Inferior parietal cortex (tissue), 1 donor: ENCODE measurements around the gene NXNL1.
"Not testable (repeated sequence)": the region's sequence is repeated elsewhere in the genome, so short reads cannot be mapped to it uniquely, and the experiment has no call there.

ENCODE experiments used
- DNase-seq: peaks from one replicate; pipeline ENCODE4 v3.0.0-alpha.2; 2016; ENCODE audit errors: extremely low spot score

The NXNL1 gene

DNA sequence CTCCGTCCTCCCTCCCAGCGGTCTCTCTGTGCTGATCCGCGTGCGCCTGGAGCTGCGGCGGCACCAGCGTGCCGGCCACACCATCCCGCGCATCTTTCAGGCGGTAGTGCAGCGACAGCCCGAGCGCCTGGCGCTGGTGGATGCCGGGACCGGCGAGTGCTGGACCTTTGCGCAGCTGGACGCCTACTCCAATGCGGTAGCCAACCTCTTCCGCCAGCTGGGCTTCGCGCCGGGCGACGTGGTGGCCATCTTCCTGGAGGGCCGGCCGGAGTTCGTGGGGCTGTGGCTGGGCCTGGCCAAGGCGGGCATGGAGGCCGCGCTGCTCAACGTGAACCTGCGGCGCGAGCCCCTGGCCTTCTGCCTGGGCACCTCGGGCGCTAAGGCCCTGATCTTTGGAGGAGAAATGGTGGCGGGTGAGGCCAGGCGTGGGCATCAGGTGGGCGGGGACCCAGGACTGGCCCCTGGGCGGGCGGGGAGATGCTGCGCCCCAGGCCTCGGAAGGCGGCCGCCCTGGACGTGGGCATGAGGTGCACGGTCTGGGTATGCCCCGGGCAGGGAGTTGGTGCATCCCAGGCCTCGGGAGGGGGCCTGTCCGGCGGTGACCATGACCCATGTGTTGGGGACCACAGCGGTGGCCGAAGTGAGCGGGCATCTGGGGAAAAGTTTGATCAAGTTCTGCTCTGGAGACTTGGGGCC lies 26.0 kb upstream of the NXNL1 start:
- no peak for DNase-seq

- DNase-seq = no peak
Observed at GRCh38 chr19:17484520-17485185, 23.9 kb upstream of the NXNL1 start.

DNA sequence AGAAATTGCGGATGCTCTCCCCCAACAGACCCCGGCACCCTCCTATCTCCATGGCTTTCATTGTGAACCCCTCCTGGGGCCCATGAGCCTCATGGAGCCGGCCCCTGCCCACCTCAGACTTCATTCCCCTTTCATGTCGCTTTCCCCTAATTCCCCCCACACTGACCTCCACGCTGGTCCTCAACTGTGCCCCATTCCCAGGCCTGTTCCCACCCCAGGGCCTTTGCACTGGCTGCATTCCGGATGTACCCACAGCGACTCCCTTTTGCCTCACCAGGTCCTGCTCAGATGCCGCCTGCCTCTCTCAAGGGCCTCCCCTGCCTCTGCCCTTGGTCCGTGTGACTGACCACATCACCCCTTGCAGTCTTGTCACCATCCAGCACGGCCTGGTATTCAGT lies 22.9 kb upstream of the NXNL1 start:
- DNase-seq = no peak

DNA sequence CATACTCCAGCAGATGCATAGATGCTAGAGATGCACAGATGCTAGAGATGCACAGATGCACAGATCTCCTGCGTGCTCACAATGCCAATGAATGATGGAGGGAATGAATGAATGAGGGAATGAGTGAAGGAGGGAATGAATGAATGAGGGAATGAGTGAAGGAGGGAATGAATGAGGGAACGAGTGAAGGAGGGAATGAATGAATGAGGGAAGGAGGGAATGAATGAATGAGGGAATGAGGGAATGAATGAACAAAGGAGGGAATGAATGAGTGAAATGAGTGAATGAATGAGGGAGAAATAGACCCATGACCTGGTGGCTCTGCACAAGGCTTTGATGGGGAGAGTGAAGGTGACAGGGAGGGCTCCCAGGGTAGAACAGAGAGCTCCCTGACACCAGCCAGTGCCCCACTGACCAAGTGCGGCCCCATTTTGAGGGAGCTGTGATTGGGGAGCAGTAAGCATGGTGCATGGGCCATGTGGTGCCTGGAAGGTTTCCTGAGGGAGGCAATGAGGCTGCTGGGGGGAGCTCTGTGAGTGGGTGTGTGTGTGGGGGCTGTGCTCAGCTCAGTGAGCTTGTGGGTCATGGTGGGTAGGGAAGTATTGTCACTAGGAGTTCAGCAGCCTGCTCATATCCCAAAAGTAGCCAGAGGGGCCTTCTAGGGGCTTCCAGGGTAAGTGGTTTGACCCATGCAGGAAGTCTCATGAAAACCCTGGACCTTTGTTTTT lies 22.3 kb upstream of the NXNL1 start:
- no peak for DNase-seq

GRCh38 chr19:17481986-17482385 lies 21.3 kb upstream of the NXNL1 start:
- DNase-seq = no peak

GRCh38 chr19:17479325-17479791 lies 18.6 kb upstream of the NXNL1 start:
- peak; percentile 66 for DNase-seq

DNA sequence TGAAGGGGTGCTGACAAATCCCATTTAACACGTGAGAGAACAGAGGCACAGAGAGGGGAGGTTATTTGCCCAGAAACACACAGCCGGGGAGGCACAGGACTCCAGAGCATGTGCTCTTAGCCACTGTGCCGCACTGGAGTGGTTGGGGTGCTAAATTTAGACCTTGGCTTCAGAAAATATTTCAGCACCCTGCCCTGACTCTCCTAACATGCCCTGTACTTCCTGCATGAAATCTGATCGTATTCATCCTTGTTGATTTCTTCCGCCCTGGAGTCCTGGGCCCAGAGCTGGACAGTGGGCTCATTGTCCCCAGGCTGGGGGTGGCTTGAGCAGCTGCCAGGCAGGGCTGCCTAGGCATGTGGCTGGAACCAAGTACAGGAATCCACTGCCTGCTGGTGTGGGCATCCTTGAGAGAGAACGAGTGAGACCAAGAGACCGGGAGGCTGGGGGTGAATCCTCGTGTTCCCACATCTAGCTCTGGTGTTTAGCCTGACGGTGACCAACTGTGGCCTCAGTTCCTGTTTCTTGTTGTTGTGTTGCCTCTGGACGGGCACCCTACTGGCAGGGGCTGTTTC lies 14.9 kb upstream of the NXNL1 start:
- peak; percentile 87 for DNase-seq

DNA sequence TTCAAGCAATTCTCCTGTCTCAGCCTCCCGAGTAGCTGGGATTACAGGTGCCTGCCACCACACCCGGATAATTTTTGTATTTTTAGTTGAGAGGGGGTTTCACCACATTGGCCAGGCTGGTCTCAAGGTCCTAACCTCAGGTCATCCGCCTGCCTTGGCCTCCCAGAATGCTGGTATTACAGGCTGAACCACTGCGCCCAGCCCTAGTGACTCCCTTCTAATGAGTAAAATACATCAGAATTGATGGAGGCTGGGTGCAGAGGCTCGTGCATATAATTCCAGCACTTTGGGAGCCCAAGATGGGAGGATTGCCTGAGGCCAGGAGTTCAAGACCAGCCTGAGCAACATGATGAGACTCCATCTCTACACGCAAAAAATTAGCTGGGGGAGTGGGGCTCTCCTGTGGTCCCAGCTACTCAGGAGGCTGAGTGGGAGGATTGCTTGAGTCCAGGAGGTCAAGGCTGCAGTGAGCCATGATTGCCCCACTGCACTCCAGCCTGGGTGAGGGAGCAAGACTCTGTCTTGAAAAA lies 14.3 kb upstream of the NXNL1 start:
- DNase-seq = not testable (repeated sequence)

GRCh38 chr19:17473041-17473440 lies 12.3 kb upstream of the NXNL1 start:
- peak; percentile 24 for DNase-seq

DNA sequence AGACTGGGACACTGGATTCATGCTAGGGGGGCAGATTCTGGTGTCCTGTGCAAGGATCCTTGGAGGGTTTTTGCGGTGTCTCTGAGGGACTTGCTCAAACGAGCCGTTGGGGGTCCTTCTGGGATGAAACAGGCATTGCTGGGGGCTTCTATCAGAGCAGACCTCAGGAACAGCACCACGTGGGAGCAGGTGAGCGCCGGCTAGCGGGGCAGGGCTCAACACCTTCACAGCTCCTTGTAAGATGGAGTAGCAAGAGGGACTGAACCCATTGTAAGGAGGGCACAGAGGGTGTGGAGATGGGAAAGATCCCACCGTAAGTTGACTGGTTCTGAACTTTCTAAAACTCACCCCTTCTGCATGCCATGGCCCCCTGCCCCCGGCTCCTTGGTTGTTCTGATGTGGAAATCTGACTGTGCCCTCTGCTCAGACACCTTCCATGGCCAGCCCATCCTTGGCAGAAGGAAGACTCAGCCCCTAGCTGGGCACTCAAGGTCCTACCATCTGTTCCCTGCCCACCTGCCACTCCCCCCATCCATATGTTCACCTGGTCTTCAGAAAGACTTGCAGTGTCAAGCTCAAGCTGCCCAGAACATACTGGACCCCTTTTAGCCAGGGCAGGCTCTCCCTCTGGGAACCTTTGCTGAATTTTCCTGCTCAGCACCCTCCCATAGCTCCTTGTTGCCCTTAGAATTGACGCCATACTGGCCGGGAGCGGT lies 10.8 kb upstream of the NXNL1 start:
- no peak for DNase-seq

- peak; percentile 98 for DNase-seq
Observed at GRCh38 chr19:17470068-17470841, 9.5 kb upstream of the NXNL1 start, which contains the start of gene SLC27A1. TSS of gene SLC27A1 (plus strand) at chr19:17470524. CDS start at chr19:17470541, 17 bp downstream.

DNA sequence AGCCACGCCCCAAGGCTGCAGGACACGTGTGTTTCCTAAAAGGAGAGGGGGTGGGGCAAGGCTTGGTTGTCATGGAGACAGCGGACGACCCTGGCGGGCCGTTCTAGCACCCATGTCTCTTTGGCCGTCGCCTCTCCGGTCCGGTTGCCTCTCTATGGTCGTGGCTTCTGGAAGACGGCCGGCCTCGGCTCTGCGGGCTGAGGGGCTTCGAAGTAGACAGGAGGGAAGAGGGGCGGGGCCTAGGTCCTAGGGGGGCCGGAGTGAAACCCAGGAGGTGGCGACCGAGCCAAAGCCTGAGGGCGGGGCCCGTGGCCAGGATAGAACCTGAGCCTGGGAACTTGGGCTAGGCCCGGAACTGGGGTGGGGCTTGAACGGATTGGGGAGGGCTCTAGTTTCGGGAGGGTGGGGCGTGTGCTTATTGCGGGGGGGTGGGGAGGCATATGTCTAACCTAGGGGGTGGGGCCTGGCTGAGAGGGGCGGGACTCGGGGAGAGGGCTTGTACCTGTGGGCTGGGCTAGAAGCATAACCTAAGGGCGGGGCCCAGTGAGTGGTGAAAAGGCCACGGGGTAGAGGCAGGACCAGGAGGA lies 8.8 kb upstream of the NXNL1 start:
- peak; percentile 74 for DNase-seq

DNA sequence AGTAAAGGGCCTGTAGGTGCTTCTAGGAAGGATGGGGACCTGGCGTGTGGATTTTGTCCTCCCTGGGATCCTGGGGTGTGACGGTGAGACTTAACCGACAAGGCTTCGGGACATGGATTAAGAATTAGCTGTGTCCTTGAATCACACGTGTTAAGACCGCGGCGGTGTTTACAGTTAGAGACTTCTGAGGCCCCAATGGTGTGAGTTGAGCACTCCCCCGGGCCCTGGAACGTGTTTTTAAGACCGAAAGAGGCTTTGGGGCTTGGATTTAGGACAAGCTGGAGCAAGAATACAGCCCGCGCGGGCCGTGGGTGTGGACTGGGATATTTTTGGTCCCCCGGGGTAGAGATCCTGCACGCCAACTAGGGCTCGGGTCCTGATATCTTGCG lies 8.4 kb upstream of the NXNL1 start:
- DNase-seq = peak; percentile 7

GRCh38 chr19:17468302-17469091 lies 7.8 kb upstream of the NXNL1 start:
- DNase-seq = peak; percentile 27

DNA sequence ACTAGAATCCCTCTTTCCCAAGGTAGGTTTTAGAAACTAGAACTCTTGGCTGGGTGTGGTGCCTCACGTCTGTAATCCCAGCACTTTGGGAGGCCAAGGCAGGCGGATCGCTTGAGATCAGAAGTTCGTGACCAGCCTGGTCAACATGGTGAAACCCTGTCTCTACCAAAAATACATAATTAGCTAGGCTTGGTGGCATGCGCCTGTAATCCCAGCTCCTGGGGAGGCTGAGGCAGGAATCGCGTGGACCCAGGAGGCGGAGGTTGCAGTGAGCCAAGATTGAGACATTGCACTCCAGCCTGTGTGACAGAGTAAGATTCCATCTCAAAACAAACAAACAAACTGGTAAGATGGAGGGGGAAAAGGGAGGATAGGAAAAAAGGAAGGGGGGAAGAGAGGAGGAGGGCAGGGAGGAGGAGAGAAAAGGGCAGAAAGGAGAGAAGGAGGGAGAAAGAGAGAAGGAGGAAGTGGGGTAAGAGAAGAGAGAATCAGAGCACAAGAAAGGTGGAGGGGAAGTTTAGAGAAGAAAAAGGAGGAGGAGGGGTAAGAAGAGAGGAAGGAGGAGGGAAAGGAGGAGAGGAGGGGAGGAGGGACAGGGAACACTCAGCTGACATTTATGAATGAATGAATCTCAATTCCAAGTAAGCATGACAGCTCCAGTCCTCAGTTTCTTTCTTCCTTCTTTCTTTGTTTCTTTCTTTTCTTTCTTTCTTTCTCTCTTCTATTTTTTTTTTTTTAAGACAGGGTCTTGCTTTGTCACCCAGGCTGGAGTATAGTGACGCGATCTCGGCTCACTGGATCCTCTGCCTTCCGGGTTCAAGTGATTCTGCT lies 7.0 kb upstream of the NXNL1 start:
- no peak for DNase-seq

- no peak for DNase-seq
Observed at GRCh38 chr19:17466487-17466850, 5.7 kb upstream of the NXNL1 start.

DNA sequence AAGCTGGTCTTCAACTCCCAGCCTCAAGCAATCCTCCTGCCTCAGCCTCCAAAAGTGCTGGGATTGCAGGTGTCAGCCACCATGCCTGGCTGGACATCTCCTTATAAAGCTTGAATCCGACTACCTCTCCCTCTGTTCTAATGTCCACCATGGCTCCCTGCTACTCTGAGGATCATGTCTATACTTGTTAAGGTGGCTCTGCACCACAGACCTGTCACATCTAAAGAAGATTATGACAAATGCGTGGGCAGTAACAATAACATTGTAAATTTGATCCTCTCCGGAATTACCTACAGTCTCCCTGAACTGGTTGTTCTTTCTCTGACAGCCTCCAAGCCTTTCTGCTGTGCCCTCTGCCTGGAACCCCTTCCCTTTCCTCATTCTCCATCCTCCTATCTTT lies 1.8 kb downstream of the NXNL1 start:
- no peak for DNase-seq

DNA sequence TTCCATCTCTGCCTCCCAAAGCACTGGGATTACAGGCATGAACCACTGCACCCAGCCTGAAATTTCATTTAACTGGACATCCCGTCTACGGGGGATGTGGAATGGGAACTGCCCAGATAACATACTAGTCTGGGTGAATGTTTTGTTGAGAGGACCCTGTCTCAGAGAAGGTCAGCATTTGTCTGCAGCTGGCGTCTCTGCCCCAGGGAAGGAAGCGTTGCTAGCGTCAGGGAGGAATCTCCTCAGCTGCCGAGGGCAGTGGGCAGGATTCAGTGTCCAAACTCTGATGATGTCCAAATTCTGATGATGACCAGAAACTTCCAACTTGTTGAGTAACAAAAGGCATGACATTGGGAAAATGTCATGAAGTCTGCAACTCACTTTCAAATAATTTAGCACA lies 3.1 kb downstream of the NXNL1 start:
- no peak for DNase-seq

DNA sequence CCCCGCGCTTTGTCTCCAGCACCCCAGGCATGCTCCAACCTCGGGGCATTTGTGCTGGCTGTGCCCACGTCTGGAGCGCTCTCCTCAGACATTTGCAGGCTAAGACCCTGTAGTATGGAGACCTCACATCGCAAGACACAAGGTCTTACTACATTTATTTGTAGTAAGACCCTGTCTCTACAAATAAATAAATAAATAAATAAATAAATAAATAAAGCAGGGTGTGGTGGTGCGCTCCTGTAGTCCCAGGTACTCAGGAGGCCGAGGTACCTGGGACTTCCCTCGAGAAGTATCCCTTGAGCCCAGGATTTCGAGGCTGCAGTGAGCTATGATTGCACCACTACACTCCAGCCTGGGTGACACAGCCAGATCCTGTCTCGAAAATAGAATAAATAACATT lies 4.6 kb downstream of the NXNL1 start:
- DNase-seq = no peak
